Activated T-helper 17 cell treated with anti-CD3 and anti-CD28 coated beads, Interleukin-2, amount 50 U/mL, for 72 hours (primary cell): Measurements from ENCODE around the gene CAMSAP3. TPM values are rescaled to one million over a fixed set of nuclear protein-coding genes. Genes with fewer than 3 reads are reported as not detected.
"Not testable (repeated sequence)": the region's sequence is repeated elsewhere in the genome, so short reads cannot be mapped to it uniquely, and the experiment has no call there.

Experiments used
- ATAC-seq: fragments of 150-1000 bp; cut with Tn5 transposase; replicated peaks from 2 replicates; pipeline ENCODE4 v1.10.0; 2021; ENCODE audit warnings: mild to moderate bottlenecking, moderate library complexity
- H3K27ac Mint-ChIP-seq: one replicate; pipeline ENCODE4 v1.8.0; 2022; ENCODE audit warnings: mixed read lengths
- H3K27me3 Mint-ChIP-seq: one replicate; pipeline ENCODE4 v1.8.0; 2022; ENCODE audit warnings: mixed read lengths
- H3K36me3 Mint-ChIP-seq: one replicate; pipeline ENCODE4 v1.8.0; 2022; ENCODE audit warnings: low read depth, mild to moderate bottlenecking, mixed read lengths
- H3K4me1 Mint-ChIP-seq: one replicate; pipeline ENCODE4 v1.8.0; 2022; ENCODE audit warnings: mixed read lengths
- H3K4me3 Mint-ChIP-seq: one replicate; pipeline ENCODE4 v1.8.0; 2022; ENCODE audit warnings: mild to moderate bottlenecking, mixed read lengths
- H3K9me3 Mint-ChIP-seq: one replicate; pipeline ENCODE4 v1.8.0; 2022; ENCODE audit warnings: mixed read lengths
- total RNA-seq, 2 donors: library from RNA; stranded (reverse); gene quantifications; one replicate each; pipeline ENCODE4 v1.2.3, GENCODE V29; 2022

CAMSAP3 gene
- total RNA-seq, 2 donors from 2014 or later: 0.11 to 0.37 TPM

GRCh38 chr19:7639863-7640348 lies 44.2 kb downstream of the CAMSAP3 start:
- peaks cover 30% of the 10 kb centered on the region for H3K36me3 Mint-ChIP-seq
- H3K27me3 Mint-ChIP-seq: no peaks in the 10 kb centered on the region
- no peak for ATAC-seq
- no peaks in the 10 kb centered on the region for H3K9me3 Mint-ChIP-seq
- H3K4me1 Mint-ChIP-seq: peaks cover 11% of the 10 kb centered on the region
- no peak overlapping the region for H3K4me3 Mint-ChIP-seq
- H3K27ac Mint-ChIP-seq: no peak overlapping the region

GRCh38 chr19:7640803-7641202 lies 45.1 kb downstream of the CAMSAP3 start:
- H3K27me3 Mint-ChIP-seq: no peaks in the 10 kb centered on the region
- H3K36me3 Mint-ChIP-seq: peaks cover 34% of the 10 kb centered on the region
- peaks cover 11% of the 10 kb centered on the region for H3K4me1 Mint-ChIP-seq
- H3K27ac Mint-ChIP-seq: no peak overlapping the region
- H3K9me3 Mint-ChIP-seq: no peaks in the 10 kb centered on the region
- H3K4me3 Mint-ChIP-seq: no peak overlapping the region
- no peak for ATAC-seq

- H3K36me3 Mint-ChIP-seq: peaks cover 37% of the 10 kb centered on the region
- H3K4me3 Mint-ChIP-seq: no peak overlapping the region
Measured at GRCh38 chr19:7641290-7642276, 45.9 kb downstream of the CAMSAP3 start.

GRCh38 chr19:7642295-7643030 lies 46.8 kb downstream of the CAMSAP3 start:
- H3K4me3 Mint-ChIP-seq: no peak overlapping the region
- H3K27ac Mint-ChIP-seq: no peak overlapping the region
- H3K27me3 Mint-ChIP-seq: no peaks in the 10 kb centered on the region
- no peak for ATAC-seq
- H3K4me1 Mint-ChIP-seq: peaks cover 11% of the 10 kb centered on the region
- H3K9me3 Mint-ChIP-seq: no peaks in the 10 kb centered on the region
- peaks cover 37% of the 10 kb centered on the region for H3K36me3 Mint-ChIP-seq

More at GRCh38 chr19:7641290-7642276, 45.9 kb downstream of the CAMSAP3 start:
- no peak for ATAC-seq
- H3K4me1 Mint-ChIP-seq: peaks cover 11% of the 10 kb centered on the region
- no peak overlapping the region for H3K27ac Mint-ChIP-seq
- no peaks in the 10 kb centered on the region for H3K9me3 Mint-ChIP-seq
- H3K27me3 Mint-ChIP-seq: no peaks in the 10 kb centered on the region

- Mint-ChIP-seq H3K36me3 (peaks cover 32% of the 10 kb centered on the region), H3K4me1 (peaks cover 11% of the 10 kb centered on the region), H3K4me3 (no peak overlapping the region), H3K27ac (no peak overlapping the region), H3K27me3 (no peaks in the 10 kb centered on the region), H3K9me3 (no peaks in the 10 kb centered on the region)
- ATAC-seq: no peak
Measured at GRCh38 chr19:7643031-7643415, 47.4 kb downstream of the CAMSAP3 start.

- not testable (repeated sequence) for H3K9me3 Mint-ChIP-seq, H3K27ac Mint-ChIP-seq, H3K4me3 Mint-ChIP-seq, H3K27me3 Mint-ChIP-seq
- Mint-ChIP-seq H3K4me1 (peaks cover 11% of the 10 kb centered on the region), H3K36me3 (peaks cover 30% of the 10 kb centered on the region)
- ATAC-seq: peak; percentile 45
Measured at GRCh38 chr19:7643629-7644549, 48.2 kb downstream of the CAMSAP3 start.

GRCh38 chr19:7644550-7644877 lies 48.9 kb downstream of the CAMSAP3 start:
- Mint-ChIP-seq H3K27ac (no peak overlapping the region), H3K27me3 (no peaks in the 10 kb centered on the region), H3K36me3 (peaks cover 23% of the 10 kb centered on the region), H3K4me3 (no peak overlapping the region), H3K4me1 (peaks cover 9% of the 10 kb centered on the region), H3K9me3 (no peaks in the 10 kb centered on the region)
- no peak for ATAC-seq

- ATAC-seq: no peak
- Mint-ChIP-seq H3K27me3 (no peaks in the 10 kb centered on the region), H3K4me1 (peaks cover 3% of the 10 kb centered on the region), H3K4me3 (no peak overlapping the region), H3K27ac (no peak overlapping the region), H3K36me3 (peaks cover 17% of the 10 kb centered on the region), H3K9me3 (no peaks in the 10 kb centered on the region)
Measured at GRCh38 chr19:7645163-7645562, 49.5 kb downstream of the CAMSAP3 start.

- H3K4me1 Mint-ChIP-seq: no peaks in the 10 kb centered on the region
Measured at GRCh38 chr19:7645656-7646425, 50.2 kb downstream of the CAMSAP3 start.

GRCh38 chr19:7646426-7646700 lies 50.7 kb downstream of the CAMSAP3 start:
- H3K27ac Mint-ChIP-seq: no peak overlapping the region
- H3K4me3 Mint-ChIP-seq: no peak overlapping the region
- ATAC-seq: no peak
- H3K9me3 Mint-ChIP-seq: no peaks in the 10 kb centered on the region
- no peaks in the 10 kb centered on the region for H3K4me1 Mint-ChIP-seq
- peaks cover 14% of the 10 kb centered on the region for H3K36me3 Mint-ChIP-seq
- no peaks in the 10 kb centered on the region for H3K27me3 Mint-ChIP-seq

More at GRCh38 chr19:7645656-7646425, 50.2 kb downstream of the CAMSAP3 start:
- Mint-ChIP-seq H3K36me3 (peaks cover 14% of the 10 kb centered on the region), H3K27me3 (no peaks in the 10 kb centered on the region), H3K4me3 (no peak overlapping the region), H3K9me3 (no peaks in the 10 kb centered on the region), H3K27ac (no peak overlapping the region)
- no peak for ATAC-seq

GRCh38 chr19:7647156-7647555 lies 51.5 kb downstream of the CAMSAP3 start:
- Mint-ChIP-seq H3K9me3 (no peaks in the 10 kb centered on the region), H3K4me1 (peaks cover under 1% of the 10 kb centered on the region), H3K36me3 (peaks cover 14% of the 10 kb centered on the region), H3K27ac (no peak overlapping the region), H3K27me3 (no peaks in the 10 kb centered on the region), H3K4me3 (no peak overlapping the region)
- no peak for ATAC-seq

GRCh38 chr19:7648265-7649014 lies 52.8 kb downstream of the CAMSAP3 start:
- no peaks in the 10 kb centered on the region for H3K27me3 Mint-ChIP-seq

GRCh38 chr19:7650148-7650547 lies 54.5 kb downstream of the CAMSAP3 start:
- Mint-ChIP-seq H3K4me3 (no peak overlapping the region), H3K27me3 (no peaks in the 10 kb centered on the region), H3K36me3 (peaks cover 7% of the 10 kb centered on the region), H3K27ac (no peak overlapping the region), H3K9me3 (no peaks in the 10 kb centered on the region), H3K4me1 (peaks cover 11% of the 10 kb centered on the region)
- ATAC-seq: no peak

More at GRCh38 chr19:7648265-7649014, 52.8 kb downstream of the CAMSAP3 start:
- no peaks in the 10 kb centered on the region for H3K9me3 Mint-ChIP-seq
- peaks cover 11% of the 10 kb centered on the region for H3K4me1 Mint-ChIP-seq
- H3K36me3 Mint-ChIP-seq: peaks cover 7% of the 10 kb centered on the region
- H3K4me3 Mint-ChIP-seq: no peak overlapping the region
- H3K27ac Mint-ChIP-seq: no peak overlapping the region
- no peak for ATAC-seq
